ENCODE measurements around the gene TPD52L1.
"Not testable (repeated sequence)": the region's sequence is repeated elsewhere in the genome, so short reads cannot be mapped to it uniquely, and the experiment has no call there.

The TPD52L1 gene

DNA sequence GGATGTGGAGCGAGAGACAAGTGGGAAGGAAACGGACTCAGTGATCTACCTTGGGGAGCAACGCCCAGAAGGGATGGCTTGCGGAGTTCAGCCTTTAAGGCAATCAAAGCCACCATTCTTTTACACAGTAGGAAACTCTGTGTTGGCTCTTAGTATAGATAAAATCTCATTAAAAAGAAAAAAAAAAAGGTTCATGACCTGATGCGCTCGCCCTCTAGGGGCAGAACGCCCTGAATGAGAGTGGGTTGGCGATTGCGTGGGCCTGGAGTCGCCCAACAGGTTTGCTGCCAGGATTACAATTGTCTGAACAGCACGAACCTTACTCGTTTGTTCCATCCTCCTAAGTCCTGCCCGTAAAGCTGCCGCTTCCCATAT is 1.2 kb downstream of the TPD52L1 start:
- peak overlapping the region; percentile 66 for H3K4me3 ChIP-seq (ENCODE audit: low read length)
- TF ChIP-seq, protein P1, sequence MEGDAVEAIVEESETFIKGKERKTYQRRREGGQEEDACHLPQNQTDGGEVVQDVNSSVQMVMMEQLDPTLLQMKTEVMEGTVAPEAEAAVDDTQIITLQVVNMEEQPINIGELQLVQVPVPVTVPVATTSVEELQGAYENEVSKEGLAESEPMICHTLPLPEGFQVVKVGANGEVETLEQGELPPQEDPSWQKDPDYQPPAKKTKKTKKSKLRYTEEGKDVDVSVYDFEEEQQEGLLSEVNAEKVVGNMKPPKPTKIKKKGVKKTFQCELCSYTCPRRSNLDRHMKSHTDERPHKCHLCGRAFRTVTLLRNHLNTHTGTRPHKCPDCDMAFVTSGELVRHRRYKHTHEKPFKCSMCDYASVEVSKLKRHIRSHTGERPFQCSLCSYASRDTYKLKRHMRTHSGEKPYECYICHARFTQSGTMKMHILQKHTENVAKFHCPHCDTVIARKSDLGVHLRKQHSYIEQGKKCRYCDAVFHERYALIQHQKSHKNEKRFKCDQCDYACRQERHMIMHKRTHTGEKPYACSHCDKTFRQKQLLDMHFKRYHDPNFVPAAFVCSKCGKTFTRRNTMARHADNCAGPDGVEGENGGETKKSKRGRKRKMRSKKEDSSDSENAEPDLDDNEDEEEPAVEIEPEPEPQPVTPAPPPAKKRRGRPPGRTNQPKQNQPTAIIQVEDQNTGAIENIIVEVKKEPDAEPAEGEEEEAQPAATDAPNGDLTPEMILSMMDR (conservative IDR thresholded peaks at IDR 0.05; ENCODE audit: low read length), result 0 out of 2 replicates have a peak, but pooled peaks have one; percentile 26
- no peak for DNase-seq (ENCODE audit: low read depth)

DNA sequence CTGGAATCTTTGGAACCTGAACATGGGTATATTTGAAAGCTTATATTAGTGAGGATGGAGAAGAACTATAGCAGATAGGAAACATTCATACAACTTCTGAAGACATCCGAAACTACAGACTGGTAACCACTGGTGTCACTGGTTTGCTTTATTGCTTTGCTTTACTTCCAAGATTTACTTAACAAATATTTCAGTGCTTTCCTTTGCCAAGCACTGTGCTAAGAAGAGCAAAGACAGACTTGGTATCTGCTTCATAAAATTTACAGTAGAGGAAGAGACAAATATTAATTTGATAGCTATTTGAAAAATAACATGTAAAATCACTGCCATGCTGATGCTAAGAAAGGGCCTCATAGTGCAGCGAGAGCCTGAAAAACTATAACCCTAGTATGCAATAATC is 1.8 kb downstream of the TPD52L1 start:
- no peak for DNase-seq (ENCODE audit: low read depth)
- H3K4me3 ChIP-seq (ENCODE audit: low read length), result no peak overlapping the region
- TF ChIP-seq, protein P1 (conservative IDR thresholded peaks at IDR 0.05; ENCODE audit: low read length), result no peak

DNA sequence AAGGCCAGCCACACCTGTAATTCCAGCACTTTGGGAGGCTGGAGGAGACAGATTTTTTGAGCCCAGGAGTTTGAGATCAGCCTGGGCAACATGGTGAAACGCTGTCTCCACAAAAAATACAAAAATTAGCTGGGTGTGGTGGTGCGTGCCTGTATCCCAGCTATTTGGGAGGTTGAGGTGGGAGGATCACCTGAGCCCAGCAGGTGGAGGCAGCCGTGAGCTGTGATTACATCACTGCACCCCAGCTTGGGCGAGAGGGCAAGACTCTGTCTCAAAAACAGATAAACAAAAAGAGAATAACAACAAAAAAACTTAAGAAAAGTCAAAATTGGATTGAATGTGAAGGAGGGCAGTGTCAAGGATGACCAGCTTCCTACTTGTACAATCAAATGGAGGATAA is 2.9 kb downstream of the TPD52L1 start:
- TF ChIP-seq, protein P1 (conservative IDR thresholded peaks at IDR 0.05; ENCODE audit: low read length), result no peak
- no peak for DNase-seq (ENCODE audit: low read depth)
- H3K4me3 ChIP-seq (ENCODE audit: low read length), result no peak overlapping the region

DNA sequence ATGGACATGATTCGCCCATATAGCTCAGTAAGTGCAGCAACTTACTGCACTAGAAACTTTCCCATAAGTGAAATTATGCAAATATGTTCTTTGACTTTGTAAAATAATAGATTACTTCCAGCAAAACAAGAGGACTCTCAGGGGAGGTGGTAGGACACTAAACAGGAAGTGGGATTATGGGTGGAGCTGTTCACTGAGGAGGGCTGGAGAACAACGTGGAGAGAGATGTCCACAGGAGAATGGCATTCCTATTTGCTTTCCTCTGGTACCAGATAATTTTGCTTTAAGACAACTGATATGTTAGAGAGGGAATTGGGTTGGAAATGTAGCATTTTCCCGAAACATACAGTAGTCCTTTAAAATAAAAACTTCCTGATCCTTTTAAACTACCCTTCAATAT is 3.7 kb downstream of the TPD52L1 start:
- no peak overlapping the region for H3K4me3 ChIP-seq (ENCODE audit: low read length)
- TF ChIP-seq, protein P1 (conservative IDR thresholded peaks at IDR 0.05; ENCODE audit: low read length), result no peak
- DNase-seq (ENCODE audit: low read depth), result no peak

DNA sequence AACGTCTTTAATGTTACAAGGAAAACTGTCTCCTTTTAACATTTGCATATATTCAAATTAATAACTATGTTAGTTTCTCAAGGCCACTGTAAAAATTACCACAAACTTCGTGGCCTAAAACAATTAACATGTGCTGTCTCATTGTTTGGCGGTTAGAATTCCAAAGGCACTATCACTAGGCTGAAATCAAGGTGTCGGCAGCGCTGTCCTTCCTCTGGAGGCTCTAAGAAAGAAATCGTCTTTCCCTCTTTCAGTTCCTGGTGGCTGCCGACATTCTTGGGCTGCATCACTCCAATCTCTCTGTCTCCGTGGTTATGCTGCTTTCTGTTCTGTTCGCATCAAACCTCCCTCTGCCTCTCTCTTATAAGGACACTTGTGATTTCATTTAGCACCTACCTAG is 4.2 kb downstream of the TPD52L1 start:
- TF ChIP-seq, protein P1 (conservative IDR thresholded peaks at IDR 0.05; ENCODE audit: low read length), result no peak
- DNase-seq (ENCODE audit: low read depth), result no peak
- H3K4me3 ChIP-seq (ENCODE audit: low read length), result no peak overlapping the region

DNA sequence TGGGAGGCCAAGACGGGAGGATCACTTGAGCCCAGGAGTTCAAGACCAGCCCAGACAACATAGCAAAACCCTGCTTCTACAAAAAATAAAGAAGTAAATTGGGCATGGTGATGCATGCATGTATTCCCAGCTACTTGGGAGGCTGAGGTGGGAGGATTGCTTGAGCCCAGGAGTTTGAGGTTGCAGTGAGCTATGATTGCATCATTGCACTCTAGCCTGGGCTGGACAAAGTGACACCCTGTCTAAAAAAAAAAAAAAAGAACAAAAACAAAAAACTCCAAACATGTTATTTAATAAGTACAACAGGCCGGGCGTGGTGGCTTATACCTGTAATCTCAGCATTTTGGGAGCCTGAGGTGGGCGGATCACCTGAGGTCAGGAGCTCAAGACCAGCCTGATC is 9.8 kb downstream of the TPD52L1 start:
- H3K4me3 ChIP-seq (ENCODE audit: low read length); DNase-seq (ENCODE audit: low read depth): not testable (repeated sequence)

DNA sequence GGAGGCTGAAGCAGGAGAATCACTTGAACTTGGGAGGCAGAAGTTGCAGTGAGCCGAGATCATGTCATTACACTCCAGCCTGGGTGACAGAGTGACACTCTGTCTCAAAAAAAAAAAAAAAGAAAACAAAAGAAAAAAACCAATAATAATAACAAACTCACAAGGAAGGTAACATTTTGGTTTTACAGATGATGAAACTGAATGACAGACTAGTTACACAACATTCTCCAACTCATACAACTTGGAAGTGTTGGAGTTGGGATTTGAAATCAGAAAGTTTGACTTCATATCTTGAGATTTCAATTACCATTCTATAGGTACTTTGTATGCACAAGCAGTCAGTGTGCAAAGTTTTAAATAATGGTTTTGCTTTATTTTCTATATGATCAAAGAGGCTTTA is 10.2 kb downstream of the TPD52L1 start:
- TF ChIP-seq, protein P1 (conservative IDR thresholded peaks at IDR 0.05; ENCODE audit: low read length), result no peak
- no peak overlapping the region for H3K4me3 ChIP-seq (ENCODE audit: low read length)
- no peak for DNase-seq (ENCODE audit: low read depth)

DNA sequence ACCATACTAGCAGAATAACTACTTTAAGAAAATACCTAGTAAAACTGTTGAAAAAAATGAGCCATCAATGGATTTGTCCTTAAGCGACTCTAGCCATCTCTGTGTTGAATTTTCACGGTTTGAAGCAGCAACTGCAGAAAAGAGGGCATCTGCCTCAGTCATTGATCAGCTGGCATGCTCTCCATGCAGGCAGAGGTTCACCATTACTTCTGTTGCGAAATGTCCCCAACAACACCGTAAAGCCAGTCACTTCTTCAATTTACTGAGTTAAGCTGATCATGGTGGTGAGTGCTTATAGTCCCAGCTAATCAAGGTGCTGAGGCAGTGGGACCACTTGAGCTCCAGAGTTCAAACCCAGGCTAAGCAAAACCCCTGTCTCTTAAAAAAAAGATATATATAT is 11.1 kb downstream of the TPD52L1 start:
- H3K4me3 ChIP-seq (ENCODE audit: low read length), result no peak overlapping the region
- DNase-seq (ENCODE audit: low read depth), result no peak
- TF ChIP-seq, protein P1 (conservative IDR thresholded peaks at IDR 0.05; ENCODE audit: low read length), result no peak
